HG03558 (cell line): ENCODE results near the gene KRT23.

Source experiments
- ATAC-seq: cut with Tn5 transposase; IDR thresholded peaks from one replicate; pipeline ENCODE4 v1.9.1; 2021; ENCODE audit warnings: moderate number of reproducible peaks; ENCODE audit not compliant: unreplicated experiment; ENCODE audit errors: extremely low read depth

Gene KRT23

GRCh38 chr17:40937384-40937819, at the start of gene KRT23:
Gene KRT23, minus strand, starts transcription at chr17:40937646. Its CDS starts 1,043 bp downstream, at chr17:40936603.
- ATAC-seq: no peak

- ATAC-seq: no peak
Observed at GRCh38 chr17:40986920-40987319, 49.5 kb upstream of the KRT23 start.

GRCh38 chr17:40984226-40984625, 46.8 kb upstream of the KRT23 start, which contains the start of gene KRT40:
Gene KRT40, minus strand, starts transcription at chr17:40984326. Its CDS starts 53 bp downstream, at chr17:40984273.
- no peak for ATAC-seq

GRCh38 chr17:40981115-40981514, 43.7 kb upstream of the KRT23 start:
- no peak for ATAC-seq

- no peak for ATAC-seq
Observed at GRCh38 chr17:40980596-40980995, 43.1 kb upstream of the KRT23 start.

GRCh38 chr17:40980117-40980516, 42.7 kb upstream of the KRT23 start:
- ATAC-seq: no peak

GRCh38 chr17:40978575-40979151, 41.2 kb upstream of the KRT23 start:
- ATAC-seq: no peak

- no peak for ATAC-seq
Observed at GRCh38 chr17:40975516-40975915, 38.1 kb upstream of the KRT23 start.

GRCh38 chr17:40974366-40974765, 36.9 kb upstream of the KRT23 start:
- ATAC-seq: no peak

GRCh38 chr17:40967582-40967981, 30.1 kb upstream of the KRT23 start:
- no peak for ATAC-seq

- no peak for ATAC-seq
Observed at GRCh38 chr17:40966848-40967247, 29.4 kb upstream of the KRT23 start, which contains the start of gene KRT39. Gene KRT39, minus strand, starts transcription at chr17:40966948. Its CDS starts 92 bp downstream, at chr17:40966856.

- no peak for ATAC-seq
Observed at GRCh38 chr17:40963838-40964237, 26.4 kb upstream of the KRT23 start.

- no peak for ATAC-seq
Observed at GRCh38 chr17:40962059-40962561, 24.7 kb upstream of the KRT23 start.

- no peak for ATAC-seq
Observed at GRCh38 chr17:40961591-40961990, 24.1 kb upstream of the KRT23 start.

GRCh38 chr17:40960144-40960543, 22.7 kb upstream of the KRT23 start:
- ATAC-seq: no peak

- no peak for ATAC-seq
Observed at GRCh38 chr17:40958086-40958953, 20.9 kb upstream of the KRT23 start.

- ATAC-seq: no peak
Observed at GRCh38 chr17:40956401-40957254, 19.2 kb upstream of the KRT23 start.

GRCh38 chr17:40953881-40954280, 16.4 kb upstream of the KRT23 start:
- ATAC-seq: no peak

- no peak for ATAC-seq
Observed at GRCh38 chr17:40952661-40953060, 15.2 kb upstream of the KRT23 start.

GRCh38 chr17:40952154-40952553, 14.7 kb upstream of the KRT23 start:
- no peak for ATAC-seq
